ENCODE results near the gene MOSPD3.
"Not testable (repeated sequence)": the region's sequence is repeated elsewhere in the genome, so short reads cannot be mapped to it uniquely, and the experiment has no call there.

The MOSPD3 gene

GRCh38 chr7:100611983-100612729, at the start of gene MOSPD3:
Gene MOSPD3, plus strand, starts transcription at chr7:100612540. Its CDS starts 252 bp downstream, at chr7:100612792.
- peak; percentile 93 to 95 (median 94) for DNase-seq

DNA sequence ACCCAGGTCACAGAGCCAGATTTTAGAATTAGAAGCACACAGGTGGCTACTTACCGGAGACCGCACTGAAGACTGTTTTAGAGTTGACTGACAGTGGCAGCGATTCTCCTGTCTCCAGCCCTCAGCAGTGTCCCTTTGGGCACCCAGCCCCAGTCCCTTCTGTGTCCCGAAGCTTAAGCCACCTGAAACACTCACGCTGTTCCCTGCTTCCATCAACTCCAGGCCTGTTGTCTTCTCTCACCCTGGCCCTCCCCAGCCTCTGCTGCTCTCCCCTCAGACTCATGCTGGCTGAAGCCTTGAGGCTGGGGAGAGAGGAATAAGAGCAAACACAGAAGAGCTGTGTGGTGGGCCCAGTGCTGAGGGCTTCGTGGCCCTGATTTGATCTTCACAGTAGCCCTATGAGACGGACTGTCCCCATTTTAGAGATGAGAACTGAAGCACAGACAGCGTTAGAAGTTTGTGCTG, 49.2 kb upstream of the MOSPD3 start:
- DNase-seq = no peak

DNA sequence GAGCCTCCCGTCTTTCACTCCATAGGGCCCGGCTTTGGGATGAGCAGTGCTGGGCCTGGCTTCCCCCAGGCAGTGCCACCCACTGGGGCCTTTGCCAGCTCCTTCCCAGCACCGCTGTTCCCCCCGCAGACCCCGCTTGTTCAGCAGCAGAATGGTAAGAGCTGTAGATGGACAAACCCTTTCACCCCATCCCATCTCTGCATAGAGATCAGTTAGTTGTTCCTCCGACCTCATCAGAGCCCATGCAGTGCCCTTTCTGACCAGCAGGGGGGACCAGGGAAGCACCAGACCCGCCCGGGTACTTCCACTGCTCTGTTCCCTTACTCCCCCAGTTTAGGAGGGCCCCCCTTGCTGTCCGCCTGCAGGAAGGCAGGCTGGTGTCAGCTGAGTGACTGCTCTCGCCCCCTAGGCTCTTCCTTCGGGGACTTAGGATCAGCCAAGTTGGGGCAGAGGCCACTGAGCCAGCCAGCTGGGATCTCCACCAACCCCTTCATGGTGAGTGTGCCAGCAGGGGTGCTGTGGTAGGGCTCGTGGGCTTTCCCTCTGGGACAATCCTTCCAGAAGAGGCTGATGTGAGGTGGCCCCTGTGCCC, 48.4 kb upstream of the MOSPD3 start:
- peak; percentile 69 to 85 (median 77) for DNase-seq

GRCh38 chr7:100564405-100564804, 47.9 kb upstream of the MOSPD3 start:
- not testable (repeated sequence) for DNase-seq

- DNase-seq = no peak
Observed at GRCh38 chr7:100565133-100565571, 47.2 kb upstream of the MOSPD3 start.

DNA sequence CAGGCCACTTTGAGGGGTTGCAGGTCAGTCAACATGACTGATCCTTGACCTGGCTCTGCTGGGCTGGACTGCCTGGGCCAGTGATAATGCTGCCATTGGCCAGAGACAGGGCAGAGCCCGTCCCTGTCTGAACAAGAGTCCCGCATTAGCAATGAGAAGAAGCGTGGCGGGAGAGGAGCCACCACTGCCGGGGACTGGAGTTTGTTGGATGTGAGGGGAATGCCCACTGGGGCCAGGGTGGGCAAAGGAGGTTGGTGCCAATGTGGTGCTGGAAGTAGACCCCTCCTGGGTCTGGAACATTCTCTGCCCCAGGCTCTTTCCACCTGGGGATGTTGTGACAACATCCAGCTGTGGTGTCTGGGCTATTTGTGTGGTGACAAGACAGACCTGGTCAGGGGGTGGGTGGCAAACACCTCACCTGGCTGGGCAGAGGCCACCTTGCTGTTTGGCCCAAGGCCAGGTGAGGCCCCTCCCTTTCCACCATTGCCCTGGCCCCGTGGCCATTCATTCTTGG, 46.3 kb upstream of the MOSPD3 start:
- no peak for DNase-seq

DNA sequence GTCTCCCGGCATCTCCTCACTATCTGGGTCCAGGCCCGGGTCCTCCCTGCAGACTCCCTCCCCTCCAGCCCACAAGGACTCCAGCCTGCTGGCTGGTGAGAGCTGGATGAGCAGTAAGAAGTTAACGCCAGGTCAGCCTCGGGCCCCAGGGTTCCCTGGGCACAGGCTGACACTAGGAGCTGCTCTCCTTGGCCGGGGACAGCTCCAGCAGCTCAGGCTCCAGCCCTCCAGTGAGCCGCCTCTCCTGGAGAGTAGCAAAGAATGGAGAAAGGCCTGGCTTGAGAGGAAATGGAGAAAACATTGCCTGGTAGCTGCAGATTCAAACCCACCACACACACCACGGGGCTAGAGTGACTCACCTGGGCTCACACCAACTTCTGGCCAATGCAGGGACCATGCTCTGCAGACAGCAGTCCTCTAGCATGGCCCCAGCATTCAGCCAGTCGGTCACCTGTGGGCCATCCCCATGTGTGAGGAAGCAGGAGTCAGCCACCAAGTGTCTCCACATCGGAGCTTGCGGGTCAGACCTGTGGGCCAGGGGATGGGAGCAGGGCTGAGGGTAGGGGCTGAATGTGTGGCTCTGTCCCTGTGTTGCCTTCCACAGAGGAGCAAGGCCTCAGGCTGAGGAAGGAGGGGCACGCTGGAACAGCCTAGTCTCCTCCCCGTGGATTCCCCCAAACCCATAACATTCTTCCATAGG, 45.2 kb upstream of the MOSPD3 start:
- no peak for DNase-seq

DNA sequence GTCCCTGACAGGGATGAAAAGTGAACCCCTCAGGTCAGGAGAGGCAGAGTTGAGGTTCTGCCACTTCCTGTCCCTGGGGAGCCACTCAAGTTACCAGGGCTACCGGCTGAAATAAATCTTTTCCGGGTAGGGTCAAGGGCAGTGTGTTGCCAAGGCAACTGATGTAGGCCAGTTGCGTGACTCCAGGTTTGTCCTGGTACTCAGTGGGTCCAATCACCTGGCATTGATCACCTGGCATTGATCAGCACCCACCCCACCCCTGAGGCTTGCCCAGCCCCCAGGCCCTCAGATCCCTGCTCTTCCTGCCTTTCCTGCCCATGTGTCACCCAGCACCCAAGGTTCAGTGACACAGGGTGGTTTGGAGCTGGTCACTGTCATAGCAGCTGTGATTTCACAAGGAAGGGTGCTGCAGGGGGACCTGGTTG, 44.6 kb upstream of the MOSPD3 start:
- DNase-seq = no peak

DNA sequence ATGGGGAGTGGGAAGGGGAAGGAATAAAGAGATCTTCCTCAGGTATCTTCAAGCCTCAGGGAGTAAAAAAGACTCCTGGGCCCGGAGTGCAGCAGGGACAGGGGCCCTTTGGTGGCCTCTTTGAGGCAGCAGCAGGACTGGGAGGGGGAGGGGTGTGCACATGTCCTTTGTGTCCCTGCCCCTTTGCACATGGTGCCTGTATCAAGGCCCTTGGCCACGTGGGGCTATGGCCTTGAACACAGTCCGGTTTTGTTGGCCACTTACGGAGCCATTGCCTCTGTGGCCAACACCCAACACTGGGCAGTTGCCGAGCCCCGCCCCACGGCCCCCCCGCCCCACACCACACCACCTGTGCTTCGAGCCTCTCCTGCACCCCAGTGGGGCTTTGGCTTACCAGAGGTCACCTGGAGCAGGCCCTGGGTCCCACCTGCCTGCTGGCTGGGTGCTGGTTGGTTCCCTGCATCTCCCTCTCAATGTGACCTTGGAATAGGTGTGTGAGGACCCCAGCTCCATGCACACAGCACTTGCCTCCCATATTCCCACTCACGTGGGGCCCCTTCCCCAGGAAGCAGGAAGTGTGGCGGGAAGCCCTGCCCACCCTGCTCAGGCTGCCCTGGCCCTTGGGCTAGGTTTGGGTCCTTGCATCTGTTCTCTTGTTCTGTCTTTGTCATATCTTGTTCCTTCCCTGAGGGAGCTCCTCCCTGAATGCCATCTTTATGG, 44.0 kb upstream of the MOSPD3 start:
- DNase-seq = no peak

GRCh38 chr7:100568896-100569844, 43.2 kb upstream of the MOSPD3 start:
- DNase-seq = no peak

DNA sequence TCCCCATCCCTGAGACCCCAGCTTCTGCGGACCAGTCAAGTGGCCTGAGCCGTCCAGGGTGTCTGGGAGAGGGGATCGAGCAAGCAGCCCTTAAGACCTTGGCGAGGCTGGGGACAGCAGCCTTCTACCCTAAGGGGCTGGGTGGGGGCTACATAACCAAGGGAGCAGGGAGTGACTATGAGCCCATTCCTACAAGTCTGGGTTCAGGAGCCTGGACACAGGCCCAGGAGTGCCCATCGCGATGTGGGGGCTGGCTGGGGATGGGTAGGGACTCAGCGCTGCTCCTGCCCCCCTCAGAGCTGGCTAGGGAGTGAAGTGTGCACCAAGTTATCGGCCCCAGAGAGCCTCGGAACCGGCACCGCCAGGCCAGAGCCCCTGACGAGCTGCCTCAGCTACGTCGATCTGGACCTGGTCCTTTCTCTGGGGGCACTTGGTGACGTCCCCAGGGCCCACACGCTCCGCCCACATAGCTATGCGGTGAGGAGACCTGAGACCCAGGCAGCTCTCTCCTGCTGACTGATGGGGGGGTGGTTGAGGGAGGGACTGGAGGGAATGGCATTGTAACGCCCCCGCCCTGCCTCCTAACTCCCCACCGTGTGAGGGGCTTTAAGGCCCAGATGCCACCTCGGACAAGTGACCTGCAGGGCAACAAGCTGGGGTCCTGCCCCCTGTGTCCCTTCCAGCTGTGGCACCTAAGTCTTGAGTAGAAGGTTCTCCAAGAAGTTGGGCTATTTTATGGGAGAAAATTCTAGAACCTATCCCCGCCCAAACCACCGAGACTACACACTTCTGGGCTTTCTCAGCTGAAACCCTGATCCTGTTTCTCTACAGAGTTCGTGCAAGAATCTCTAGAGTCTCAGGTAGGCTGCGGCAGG, 41.1 kb upstream of the MOSPD3 start:
- DNase-seq = no peak

GRCh38 chr7:100571829-100572116, 40.6 kb upstream of the MOSPD3 start:
- no peak for DNase-seq

- DNase-seq = no peak
Observed at GRCh38 chr7:100572281-100572948, 39.9 kb upstream of the MOSPD3 start.

DNA sequence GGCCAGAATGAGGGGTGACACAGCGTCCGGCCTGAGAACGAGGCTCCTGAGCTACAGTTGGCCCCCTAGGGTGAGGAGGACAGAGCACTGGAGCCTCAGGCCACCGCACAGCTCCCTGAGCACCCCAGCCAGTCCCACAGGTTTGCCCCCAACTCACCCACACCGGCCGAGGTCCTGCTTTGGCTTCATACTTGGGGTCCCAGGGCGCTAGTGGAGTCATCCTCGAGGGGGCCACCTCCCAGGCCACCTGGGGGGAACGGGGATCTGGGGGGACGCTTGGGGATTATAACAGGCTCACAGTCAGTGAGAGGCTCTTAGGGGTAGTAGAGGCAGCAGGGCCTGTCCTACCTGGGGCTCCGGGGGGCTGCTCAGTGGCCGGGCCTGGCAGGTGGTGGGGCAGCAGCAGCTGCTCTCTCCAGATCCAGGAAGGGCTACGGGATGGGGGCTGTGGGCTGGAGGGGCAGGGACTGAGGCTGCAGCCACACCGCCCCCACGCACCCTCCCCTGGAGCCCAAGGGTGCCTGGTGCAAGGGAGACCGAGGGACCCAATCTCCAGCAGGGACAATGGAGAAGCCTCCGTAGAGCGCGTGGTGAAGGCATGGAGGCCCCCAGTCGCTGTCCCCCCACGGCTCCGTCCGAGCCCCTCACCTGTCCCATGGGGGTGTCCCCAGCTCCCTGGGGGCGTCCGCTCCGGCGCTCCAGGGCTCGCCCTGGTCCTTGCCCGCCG, 39.2 kb upstream of the MOSPD3 start:
- DNase-seq = no peak

DNA sequence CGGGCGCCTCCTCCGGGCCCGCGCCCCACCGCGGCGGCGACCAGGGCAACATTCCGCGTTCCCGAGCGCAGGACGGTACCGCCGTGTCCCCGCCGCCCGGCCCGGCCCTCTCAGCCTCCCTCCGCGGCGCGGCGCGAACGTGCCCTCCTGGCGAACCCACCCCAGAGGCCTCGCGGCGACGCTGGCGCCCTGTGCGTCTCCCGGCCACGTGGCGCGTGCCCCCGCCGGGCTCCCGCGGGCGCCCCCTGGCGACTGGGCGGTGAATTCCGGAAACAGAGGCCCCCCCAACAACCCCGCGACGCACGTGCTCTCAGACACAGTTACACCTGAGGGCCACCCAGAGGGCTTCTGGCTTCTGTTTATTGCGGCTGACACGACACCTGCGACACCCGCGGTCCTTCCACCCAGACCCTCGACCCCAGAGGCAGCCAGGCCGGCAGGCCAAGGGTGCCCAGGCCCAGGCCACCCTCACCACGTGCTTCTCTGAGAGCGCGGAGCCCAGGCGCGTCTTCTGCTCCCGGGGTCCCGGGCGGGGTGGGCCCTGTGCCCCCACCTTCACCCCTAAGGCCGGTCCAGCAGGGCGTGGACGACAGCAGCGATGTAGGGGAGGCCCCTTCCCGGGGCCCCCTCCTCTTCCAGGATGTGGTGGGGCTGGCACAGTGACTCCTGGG, 38.5 kb upstream of the MOSPD3 start, which contains the start of gene SAP25:
SAP25 (minus strand) TSS at position 210 of the 671 bp plus-strand sequence; CDS start at position 52, 158 bp downstream.
- DNase-seq = no peak

DNA sequence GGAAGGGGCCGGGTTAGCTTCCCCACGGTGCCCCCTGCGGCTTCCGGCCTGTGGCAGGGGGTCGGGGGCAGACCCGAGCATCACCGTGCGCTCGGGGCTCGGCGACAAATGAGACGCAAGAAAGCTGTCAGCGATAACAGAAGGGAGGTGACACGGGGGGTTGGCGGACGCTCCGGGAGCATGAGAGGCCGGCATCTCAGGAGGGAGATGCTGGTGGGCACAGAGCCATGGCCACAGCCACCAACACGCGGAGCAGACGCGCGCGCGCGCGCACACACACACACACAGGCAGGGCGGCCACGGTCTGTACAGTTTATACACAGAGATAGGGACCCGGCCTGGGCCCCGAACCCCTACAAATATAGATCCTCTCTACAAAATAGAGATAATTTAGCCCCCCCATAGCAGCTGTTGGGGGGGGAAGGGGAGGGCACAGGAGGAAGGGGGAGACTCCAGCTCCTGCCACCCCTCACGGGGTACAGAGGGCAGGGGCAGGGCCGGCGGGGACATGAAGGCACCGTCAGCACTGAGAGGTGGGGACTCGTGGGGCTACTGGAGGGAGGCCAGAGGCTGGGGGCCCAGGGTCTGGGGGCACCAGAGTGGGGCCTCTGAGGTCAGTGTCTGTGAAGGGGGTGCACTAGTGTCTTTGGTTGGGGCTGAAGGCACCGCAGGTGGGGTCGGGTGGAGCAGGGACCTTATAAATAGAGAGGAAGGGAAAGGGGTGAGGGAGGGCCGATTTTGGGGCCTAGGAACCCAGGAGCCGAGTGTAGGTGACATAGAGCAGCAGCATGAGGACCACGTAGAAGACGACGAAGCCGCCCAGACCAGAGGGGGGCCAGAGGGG, 37.8 kb upstream of the MOSPD3 start:
- no peak for DNase-seq

GRCh38 chr7:100575206-100575631, 37.1 kb upstream of the MOSPD3 start:
- no peak for DNase-seq
